GM12878 (cell line): ENCODE results near the gene SSX2IP. TPM values are rescaled to one million over a fixed set of nuclear protein-coding genes. Genes with fewer than 3 reads are reported as not detected.
"Not testable (repeated sequence)": the region's sequence is repeated elsewhere in the genome, so short reads cannot be mapped to it uniquely, and the experiment has no call there.

Experiments
- ATAC-seq: fragments of 200-7000 bp; cut with Tn5 transposase; 3 replicates; pipeline ENCODE4 v1.9.1; 2020; ENCODE audit warnings: mild to moderate bottlenecking, moderate library complexity
- BruUV-seq: library from RNA; stranded (reverse); fragments of 400-500 nt; replicated peaks from 2 replicates; lab custom pipeline; 2021; lab: Mats Ljungman, UMichigan
- CTCF ChIA-PET: fragments of 300-600 bp; sonication (Branson Sonifier 250); formaldehyde crosslinking; extraction: SDS; loops from one replicate; lab custom pipeline; 2021; ENCODE audit warnings: inconsistent platforms; lab: Yijun Ruan, JAX
- POLR2A ChIA-PET: fragments of 350-600 bp; formaldehyde crosslinking; extraction: SDS; loops from one replicate; lab custom pipeline; 2021; ENCODE audit warnings: inconsistent platforms; lab: Charles Lee
- RAD21 ChIA-PET: fragments of 300-600 bp; sonication (Branson Sonifier 250); formaldehyde crosslinking; loops from one replicate; lab custom pipeline; 2023; ENCODE audit warnings: antibody characterized with exemption; ENCODE audit not compliant: unreplicated experiment; lab: Charles Lee
- SMC1A ChIA-PET: fragments of 300-600 bp; sonication (Branson Sonifier 250); formaldehyde crosslinking; loops from one replicate; lab custom pipeline; 2023; ENCODE audit not compliant: unreplicated experiment, uncharacterized antibody; lab: Charles Lee
- DNase-seq: peaks from one replicate; pipeline ENCODE4 v3.0.0-alpha.2; 2011; ENCODE audit warnings: low read depth, low spot score
- FAIRE-seq: peaks from 3 replicates; lab custom pipeline; 2011; peaks lifted over from hg19 to GRCh38; lab: Jason Lieb, UNC
- H2AFZ ChIP-seq: 2 replicates; pipeline ENCODE4 v1.6.0; 2011; ENCODE audit warnings: low read depth, low read length, control low read depth; ENCODE audit not compliant: control insufficient read depth
- H3K27ac ChIP-seq: 2 replicates; pipeline ENCODE4 v1.5.1; 2011; ENCODE audit warnings: control low read depth; ENCODE audit not compliant: control insufficient read depth, insufficient read depth
- H3K27me3 ChIP-seq, 2 experiments: replicated peaks in 1 of 2; 2 replicates each; pipeline versions ENCODE4 v1.6.0 to v1.6.1; 2011; ENCODE audit warnings: low read length in 1 of 2; ENCODE audit not compliant: control insufficient read depth in 2 of 2, insufficient read depth in 2 of 2
- H3K36me3 ChIP-seq, 2 experiments: 2 replicates each; pipeline ENCODE4 v1.5.1; 2011; ENCODE audit warnings: low read length in 1 of 2; ENCODE audit not compliant: control insufficient read depth in 2 of 2, insufficient read depth in 2 of 2
- H3K4me1 ChIP-seq: 2 replicates; pipeline ENCODE4 v1.6.1; 2011; ENCODE audit warnings: mild to moderate bottlenecking, low read length, moderate library complexity, mixed read lengths; ENCODE audit not compliant: control insufficient read depth, insufficient read depth
- H3K4me2 ChIP-seq: 2 replicates; pipeline ENCODE4 v1.6.0; 2011; ENCODE audit warnings: control low read depth; ENCODE audit not compliant: control insufficient read depth, insufficient read depth
- H3K4me3 ChIP-seq: fragments of 200-600 bp; sonication (generic); 2 replicates; pipeline ENCODE4 v1.5.1; 2016
- H3K79me2 ChIP-seq: 2 replicates; pipeline ENCODE4 v1.6.0; 2011; ENCODE audit warnings: low read length; ENCODE audit not compliant: control insufficient read depth, insufficient read depth
- H3K9ac ChIP-seq: 2 replicates; pipeline ENCODE4 v1.8.0; 2011; ENCODE audit warnings: low read length, control low read depth, mixed read lengths; ENCODE audit not compliant: control insufficient read depth, insufficient read depth
- H3K9me3 ChIP-seq: replicated peaks from 3 replicates; pipeline ENCODE4 v1.5.1; 2011; ENCODE audit warnings: mild to moderate bottlenecking, low read length; ENCODE audit not compliant: control insufficient read depth, insufficient read depth
- H4K20me1 ChIP-seq: 2 replicates; pipeline ENCODE4 v1.6.0; 2011; ENCODE audit not compliant: control insufficient read depth, insufficient read depth
- ASH2L ChIP-seq: fragments of 300-600, 200-600 bp; sonication (generic); IDR thresholded peaks from 2 replicates; pipeline ENCODE4 v1.6.1; 2017; ENCODE audit warnings: low read depth, mild to moderate bottlenecking, borderline replicate concordance
- CHD4 ChIP-seq: fragments of 200-600 bp; sonication (generic); IDR thresholded peaks from 2 replicates; pipeline ENCODE4 v1.6.1; 2016; ENCODE audit warnings: mild to moderate bottlenecking
- EP300 ChIP-seq, 2 experiments: fragments of 150-350 bp in 1 of 2; IDR thresholded peaks; 2 replicates each; pipeline ENCODE4 v1.6.1; 2011 to 2012; ENCODE audit warnings: low read depth in 2 of 2, low read length in 2 of 2, borderline replicate concordance in 1 of 2, improper control_type of control experiment in 1 of 2, inconsistent platforms in 1 of 2; ENCODE audit not compliant: control insufficient read depth in 1 of 2
- FOS ChIP-seq: IDR thresholded peaks from 3 replicates; pipeline ENCODE4 v1.6.1; 2011; ENCODE audit warnings: borderline replicate concordance; ENCODE audit not compliant: insufficient read length; ENCODE audit errors: extremely low read depth
- HCFC1 ChIP-seq: fragments of 150-350 bp; IDR thresholded peaks from 2 replicates; pipeline ENCODE4 v1.6.1; 2014; ENCODE audit warnings: low read length
- HDAC2 ChIP-seq: fragments of 200-600 bp; sonication (generic); IDR thresholded peaks from 2 replicates; pipeline ENCODE4 v1.6.1; 2017
- MEF2A ChIP-seq: IDR thresholded peaks from 2 replicates; pipeline ENCODE4 v1.6.1; 2011; ENCODE audit warnings: low read depth, mild to moderate bottlenecking, low read length, moderate library complexity; ENCODE audit not compliant: insufficient read depth
- MTA2 ChIP-seq: fragments of 450-650 bp; IDR thresholded peaks from 2 replicates; pipeline ENCODE4 v1.6.1; 2016; ENCODE audit warnings: low read depth, mild to moderate bottlenecking, moderate library complexity
- RAD21 ChIP-seq: IDR thresholded peaks from 2 replicates; pipeline ENCODE4 v1.6.1; 2011; ENCODE audit warnings: mild to moderate bottlenecking, low read depth, low read length, moderate library complexity; ENCODE audit not compliant: insufficient read depth
- RAD51 ChIP-seq: fragments of 450-650 bp; IDR thresholded peaks from 2 replicates; pipeline ENCODE4 v1.6.1; 2016; ENCODE audit warnings: moderate library complexity, mild to moderate bottlenecking, inconsistent platforms
- RB1 ChIP-seq: fragments of 450-650 bp; formaldehyde crosslinking; IDR thresholded peaks from 2 replicates; pipeline ENCODE4 v1.6.1; 2017; ENCODE audit warnings: mild to moderate bottlenecking, borderline replicate concordance
- SMAD5 ChIP-seq: IDR thresholded peaks from 2 replicates; pipeline ENCODE4 v1.6.1; 2016; ENCODE audit warnings: antibody characterized with exemption, low read depth
- ZSCAN29 ChIP-seq: fragments of 450-650 bp; IDR thresholded peaks from 2 replicates; pipeline ENCODE4 v1.6.1; 2017; ENCODE audit warnings: mild to moderate bottlenecking, moderate library complexity
- WGBS: methylation state at CpG from one replicate; pipeline ENCODE4 v1.1.6; 2016; ENCODE audit warnings: low lambda C conversion rate; ENCODE audit not compliant: insufficient replicate concordance, insufficient coverage; ENCODE audit errors: missing lambda C conversion rate; 5-methylcytosine and 5-hydroxymethylcytosine counted together
- in situ Hi-C: fragments of 300-500 bp; cut with MboI; formaldehyde crosslinking; loops from 9 replicates; pipeline ENCODE4 v1.14.3; 2018; ENCODE audit warnings: mixed read lengths
- intact Hi-C: fragments of 100-400 bp; cut with micrococcal nuclease; formaldehyde crosslinking; loops from one replicate; pipeline ENCODE4 v1.14.2; 2022; ENCODE audit not compliant: unreplicated experiment
- polyA plus RNA-seq, 11 experiments: library from polyadenylated mRNA; depleted of rRNA in 4 of 11; unstranded in 6 of 11; stranded (reverse) in 5 of 11; fragments of >200 nt; fragmentation: Nextera tagmentation in 4 of 11; fragmentation: Illumina TruSeq in 1 of 11; extraction: Ambion mirVana in 4 of 11; extraction: Trizol in 1 of 11; gene quantifications; 1 replicate in 1 of 11; 2 replicates in 10 of 11; pipeline versions ENCODE4 v1.2.1 to v1.2.3, GENCODE V29; 2011 to 2016; ENCODE audit warnings: inconsistent platforms in 2 of 11, missing spikeins in 2 of 11, low read depth in 1 of 11
- total RNA-seq, 4 experiments: library from RNA; depleted of rRNA in 3 of 4; stranded (reverse); fragments of >200 nt in 3 of 4; fragmentation: Illumina TruSeq in 1 of 4; extraction: Trizol in 1 of 4; gene quantifications; 2 replicates each; pipeline versions ENCODE4 v1.2.1 to v1.2.3, GENCODE V29; 2013 to 2021
- TF ChIP-seq, protein P1 (sequence below): IDR thresholded peaks from 2 replicates; pipeline ENCODE4 v1.6.1; 2011; ENCODE audit warnings: borderline replicate concordance, low read depth, mild to moderate bottlenecking, moderate library complexity, low read length; ENCODE audit not compliant: insufficient read depth, poor library complexity, severe bottlenecking
- TF ChIP-seq, protein P2 (sequence below): IDR thresholded peaks from 2 replicates; pipeline ENCODE4 v1.6.1; 2011; ENCODE audit warnings: mild to moderate bottlenecking, low read depth, low read length, moderate library complexity; ENCODE audit not compliant: insufficient replicate concordance

Gene SSX2IP
- total and polyA plus RNA-seq, 10 of the 15 experiments (the other 5 are each of a cell fraction or from before 2014, with no cell fraction given): 3.3 to 14.0 (median 10.4) TPM

- Histone ChIP-seq H3K4me2 (no peak overlapping the region), H3K27ac (no peak overlapping the region), H3K36me3 (no peaks in the 10 kb centered on the region), H3K79me2 (no peaks in the 10 kb centered on the region), H3K9ac (no peak overlapping the region), H4K20me1 (no peaks in the 10 kb centered on the region), H3K27me3 (no peaks in the 10 kb centered on the region), H2AFZ (no peak overlapping the region), H3K9me3 (no peaks in the 10 kb centered on the region), H3K4me3 (no peak overlapping the region), H3K4me1 (no peaks in the 10 kb centered on the region)
- no peak for TF ChIP-seq RAD51
- TF ChIP-seq, protein P1, sequence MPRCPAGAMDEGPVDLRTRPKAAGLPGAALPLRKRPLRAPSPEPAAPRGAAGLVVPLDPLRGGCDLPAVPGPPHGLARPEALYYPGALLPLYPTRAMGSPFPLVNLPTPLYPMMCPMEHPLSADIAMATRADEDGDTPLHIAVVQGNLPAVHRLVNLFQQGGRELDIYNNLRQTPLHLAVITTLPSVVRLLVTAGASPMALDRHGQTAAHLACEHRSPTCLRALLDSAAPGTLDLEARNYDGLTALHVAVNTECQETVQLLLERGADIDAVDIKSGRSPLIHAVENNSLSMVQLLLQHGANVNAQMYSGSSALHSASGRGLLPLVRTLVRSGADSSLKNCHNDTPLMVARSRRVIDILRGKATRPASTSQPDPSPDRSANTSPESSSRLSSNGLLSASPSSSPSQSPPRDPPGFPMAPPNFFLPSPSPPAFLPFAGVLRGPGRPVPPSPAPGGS: no peak
- TF ChIP-seq MEF2A: no peak
- TF ChIP-seq SMAD5: no peak
- TF ChIP-seq HDAC2: no peak
- no peak for TF ChIP-seq ASH2L
- no peak for TF ChIP-seq EP300 (IDR thresholded peaks at IDR 0.05; ENCODE audit: borderline replicate concordance in 1 of 2, control insufficient read depth in 1 of 2, low read depth in 2 of 2, low read length in 2 of 2)
- TF ChIP-seq HCFC1: no peak
- TF ChIP-seq CHD4: no peak
- no peak for TF ChIP-seq FOS
- TF ChIP-seq RAD21: no peak
- TF ChIP-seq RB1: no peak
- TF ChIP-seq, protein P2, sequence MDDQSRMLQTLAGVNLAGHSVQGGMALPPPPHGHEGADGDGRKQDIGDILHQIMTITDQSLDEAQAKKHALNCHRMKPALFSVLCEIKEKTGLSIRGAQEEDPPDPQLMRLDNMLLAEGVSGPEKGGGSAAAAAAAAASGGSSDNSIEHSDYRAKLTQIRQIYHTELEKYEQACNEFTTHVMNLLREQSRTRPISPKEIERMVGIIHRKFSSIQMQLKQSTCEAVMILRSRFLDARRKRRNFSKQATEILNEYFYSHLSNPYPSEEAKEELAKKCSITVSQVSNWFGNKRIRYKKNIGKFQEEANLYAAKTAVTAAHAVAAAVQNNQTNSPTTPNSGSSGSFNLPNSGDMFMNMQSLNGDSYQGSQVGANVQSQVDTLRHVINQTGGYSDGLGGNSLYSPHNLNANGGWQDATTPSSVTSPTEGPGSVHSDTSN: no peak
- no peak for TF ChIP-seq MTA2
- no peak for TF ChIP-seq ZSCAN29
- ChIA-PET SMC1A (interaction anchor here (0.9 kb wide), 1 partner anchor 16 kb away, joined by 3 read pairs; no protein-coding TSS in a partner anchor), CTCF (interaction anchor here (0.9 to 1.6 kb wide), 2 partner anchors 82 to 111 kb away, joined by 3 to 4 read pairs; no protein-coding TSS in a partner anchor), RAD21 (interaction anchor here (0.7 kb wide), 1 partner anchor 9 kb away, joined by 3 read pairs; no protein-coding TSS in a partner anchor), POLR2A (interaction anchor here (1.1 kb wide), 1 partner anchor 28 kb away, joined by 3 read pairs; no protein-coding TSS in a partner anchor)
- intact Hi-C loops (no loop called here), in situ Hi-C loops (loop anchor here (25.0 kb wide), 1 partner anchor 705 kb away; no protein-coding TSS in a partner anchor)
- FAIRE-seq: no peak
- no peak for ATAC-seq
- no peak for DNase-seq
- no TSS peak for BruUV-seq
Measured at GRCh38 chr1:84642774-84643173, 47.5 kb downstream of the SSX2IP start.

GRCh38 chr1:84639731-84640130 is 50.5 kb downstream of the SSX2IP start:
- H4K20me1 ChIP-seq, H2AFZ ChIP-seq, RAD21 ChIA-PET, H3K27me3 ChIP-seq, FAIRE-seq, DNase-seq, H3K36me3 ChIP-seq, H3K27ac ChIP-seq, intact Hi-C loops, ATAC-seq, H3K9ac ChIP-seq, H3K4me2 ChIP-seq, SMC1A ChIA-PET, H3K4me1 ChIP-seq, BruUV-seq, H3K9me3 ChIP-seq, H3K79me2 ChIP-seq, H3K4me3 ChIP-seq, POLR2A ChIA-PET: not testable (repeated sequence)
- CTCF ChIA-PET: interaction anchor here (1.3 kb wide), 1 partner anchor 132 kb away, joined by 3 read pairs; no protein-coding TSS in a partner anchor
- 92% methylated on average over 6 of the region's 6 CpGs for WGBS
- in situ Hi-C loops: loop anchor here (5.0 to 25.0 kb wide), 2 partner anchors 52 to 702 kb away; no protein-coding TSS in a partner anchor
